SKM-1 (cell line): ENCODE data around the gene ZBTB39.
"Not testable (repeated sequence)": the region's sequence is repeated elsewhere in the genome, so short reads cannot be mapped to it uniquely, and the experiment has no call there.

Experiments
- DNase-seq: peaks from one replicate; lab custom pipeline; 2025; ENCODE audit not compliant: unreplicated experiment; lab: John Stamatoyannopoulos, UW

ZBTB39 gene

DNA sequence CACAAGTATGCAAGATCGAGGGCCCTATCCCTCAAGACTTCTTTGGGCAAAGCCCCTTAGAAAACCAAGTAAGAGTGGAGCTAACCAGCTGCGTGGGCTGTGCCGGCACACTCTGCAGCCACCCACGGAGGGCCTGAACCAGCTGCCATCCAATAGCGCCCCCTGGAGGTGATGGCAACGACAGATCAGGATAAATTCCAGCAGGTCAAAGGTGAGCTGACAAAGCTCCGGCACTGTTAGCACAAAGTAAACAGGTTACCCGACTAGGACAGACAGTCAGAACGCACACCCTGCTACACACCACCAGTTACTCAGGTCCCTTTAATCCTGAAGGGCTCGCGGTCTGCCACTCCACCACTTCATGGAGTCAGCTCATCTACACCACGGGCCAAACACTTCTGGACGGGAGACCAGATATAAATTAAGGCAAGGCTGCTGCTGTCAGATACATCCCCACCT is 4.9 kb downstream of the ZBTB39 start:
- no peak for DNase-seq

DNA sequence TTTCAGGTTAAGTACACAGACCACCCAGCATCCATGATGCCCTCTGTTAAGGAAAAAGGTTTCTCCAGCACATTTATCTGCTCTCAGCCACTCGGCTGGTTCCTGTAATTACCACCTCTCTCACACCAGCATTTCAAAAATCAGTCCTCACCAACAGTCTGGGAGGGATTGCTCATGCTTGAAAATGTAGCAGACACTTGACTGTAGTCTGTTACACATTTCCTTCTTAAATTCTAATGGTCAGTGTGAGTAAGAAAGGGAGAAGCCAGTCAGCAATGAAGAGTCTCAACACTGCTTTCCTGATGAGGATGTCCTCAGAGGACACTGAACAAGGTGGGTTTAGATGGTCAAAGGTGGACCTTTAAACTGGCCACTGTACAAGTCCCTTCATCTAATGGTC is 6.0 kb downstream of the ZBTB39 start:
- no peak for DNase-seq

DNA sequence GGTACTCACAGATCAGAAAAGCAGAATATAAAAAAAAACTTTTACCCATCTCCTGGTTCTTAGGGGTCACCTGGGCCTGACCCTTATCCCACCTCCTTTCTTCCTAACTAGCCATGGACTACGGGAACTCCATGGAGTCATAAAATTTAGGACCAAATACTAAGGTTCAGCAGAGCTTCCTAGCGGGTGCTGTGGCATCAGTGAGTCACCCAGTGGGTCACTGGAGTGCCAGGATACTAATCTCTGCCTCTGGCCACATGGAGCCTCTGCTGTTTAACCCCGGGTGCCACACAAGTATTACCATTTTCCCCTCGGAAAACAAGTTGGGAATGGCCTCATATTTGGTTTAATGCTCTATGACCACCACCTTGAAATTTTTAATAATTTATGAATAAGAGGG is 6.9 kb downstream of the ZBTB39 start:
- no peak for DNase-seq

DNA sequence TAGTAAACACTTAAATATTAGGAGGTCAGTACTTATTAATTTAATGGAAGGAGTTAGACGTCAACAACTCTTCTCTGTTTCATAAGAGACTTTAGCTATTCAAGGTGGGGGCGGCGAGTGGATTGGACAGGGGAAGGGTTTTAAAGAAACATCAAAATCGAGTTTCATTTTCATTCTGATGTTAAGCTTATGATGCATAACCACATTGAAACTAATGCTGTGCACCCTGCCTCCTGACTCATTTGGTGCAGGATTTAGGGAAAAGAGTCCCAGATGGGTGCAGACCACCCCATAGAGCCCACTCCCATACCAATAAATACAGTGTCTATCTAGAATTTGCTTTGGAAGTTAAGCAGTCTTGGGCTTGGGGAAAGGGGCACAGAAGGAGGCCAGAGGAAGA is 7.4 kb downstream of the ZBTB39 start:
- DNase-seq = no peak

DNA sequence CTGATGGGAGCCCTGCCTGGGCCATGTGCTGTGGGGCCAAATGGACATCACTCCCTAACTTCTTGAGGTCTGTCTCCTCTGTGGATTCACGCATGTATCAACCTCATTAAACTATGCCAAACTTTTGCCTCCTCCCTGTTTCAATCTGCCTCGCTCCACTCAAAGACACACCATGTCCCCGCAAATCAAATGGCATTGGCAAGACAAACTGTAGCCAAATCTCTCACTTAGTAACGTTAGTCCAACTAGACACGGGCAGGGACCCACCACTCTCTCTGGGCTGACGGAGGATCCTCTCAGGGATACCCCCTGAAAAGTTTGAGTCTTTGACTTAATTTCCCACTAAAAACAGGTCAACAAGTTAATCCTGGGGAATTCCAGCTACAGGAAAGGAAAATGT is 8.0 kb downstream of the ZBTB39 start:
- DNase-seq = no peak

DNA sequence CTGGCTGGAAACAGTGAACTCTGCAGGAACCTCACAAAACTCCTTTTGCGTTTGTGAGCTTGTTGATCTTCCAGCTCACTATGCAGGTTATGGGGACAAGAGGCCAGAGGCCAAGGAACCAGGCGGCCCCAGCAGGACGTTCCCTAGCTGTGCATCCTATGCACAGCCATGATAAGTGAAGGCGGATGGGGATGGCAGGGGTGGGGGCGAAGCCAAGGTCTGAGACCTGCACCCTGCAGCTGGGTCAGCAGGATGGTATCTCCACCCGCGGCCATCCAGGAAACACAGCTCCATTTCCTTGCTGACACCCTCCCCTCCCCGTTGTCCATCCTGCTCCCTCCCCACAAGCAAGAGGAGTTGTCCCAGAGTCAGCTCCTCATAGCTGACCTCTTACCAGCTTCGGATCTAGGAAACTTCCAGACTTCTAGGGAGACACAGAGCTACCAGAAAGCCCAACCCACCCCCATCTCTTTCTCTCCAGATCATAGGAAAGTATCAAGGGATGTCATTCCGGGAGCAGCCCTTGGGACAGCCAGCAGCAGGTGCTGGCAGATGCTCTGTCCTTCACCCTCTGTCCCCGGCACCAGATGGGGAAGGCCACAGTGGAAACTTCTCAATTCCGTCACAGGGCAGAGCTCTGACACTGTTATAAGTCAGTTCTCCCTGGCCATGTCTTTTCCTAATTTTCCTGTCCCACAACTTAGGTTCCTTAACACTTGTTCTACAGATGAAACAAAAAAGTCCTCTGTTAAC is 9.4 kb downstream of the ZBTB39 start:
- DNase-seq = no peak

DNA sequence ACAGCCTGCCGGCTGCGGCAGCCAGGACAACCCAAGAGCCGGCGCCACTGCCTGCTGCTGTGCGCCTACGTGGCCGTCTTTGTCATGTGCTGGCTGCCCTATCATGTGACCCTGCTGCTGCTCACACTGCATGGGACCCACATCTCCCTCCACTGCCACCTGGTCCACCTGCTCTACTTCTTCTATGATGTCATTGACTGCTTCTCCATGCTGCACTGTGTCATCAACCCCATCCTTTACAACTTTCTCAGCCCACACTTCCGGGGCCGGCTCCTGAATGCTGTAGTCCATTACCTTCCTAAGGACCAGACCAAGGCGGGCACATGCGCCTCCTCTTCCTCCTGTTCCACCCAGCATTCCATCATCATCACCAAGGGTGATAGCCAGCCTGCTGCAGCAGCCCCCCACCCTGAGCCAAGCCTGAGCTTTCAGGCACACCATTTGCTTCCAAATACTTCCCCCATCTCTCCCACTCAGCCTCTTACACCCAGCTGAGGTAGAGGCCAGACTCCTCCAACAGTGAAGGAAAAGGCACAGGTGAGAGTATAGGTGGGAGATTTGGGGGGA is 10.3 kb downstream of the ZBTB39 start:
- DNase-seq = no peak

DNA sequence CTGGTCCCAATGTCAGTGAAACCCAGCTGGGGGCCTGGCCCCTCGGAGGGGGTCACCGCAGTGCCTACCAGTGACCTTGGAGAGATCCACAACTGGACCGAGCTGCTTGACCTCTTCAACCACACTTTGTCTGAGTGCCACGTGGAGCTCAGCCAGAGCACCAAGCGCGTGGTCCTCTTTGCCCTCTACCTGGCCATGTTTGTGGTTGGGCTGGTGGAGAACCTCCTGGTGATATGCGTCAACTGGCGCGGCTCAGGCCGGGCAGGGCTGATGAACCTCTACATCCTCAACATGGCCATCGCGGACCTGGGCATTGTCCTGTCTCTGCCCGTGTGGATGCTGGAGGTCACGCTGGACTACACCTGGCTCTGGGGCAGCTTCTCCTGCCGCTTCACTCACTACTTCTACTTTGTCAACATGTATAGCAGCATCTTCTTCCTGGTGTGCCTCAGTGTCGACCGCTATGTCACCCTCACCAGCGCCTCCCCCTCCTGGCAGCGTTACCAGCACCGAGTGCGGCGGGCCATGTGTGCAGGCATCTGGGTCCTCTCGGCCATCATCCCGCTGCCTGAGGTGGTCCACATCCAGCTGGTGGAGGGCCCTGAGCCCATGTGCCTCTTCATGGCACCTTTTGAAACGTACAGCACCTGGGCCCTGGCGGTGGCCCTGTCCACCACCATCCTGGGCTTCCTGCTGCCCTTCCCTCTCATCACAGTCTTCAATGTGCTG is 11.0 kb downstream of the ZBTB39 start:
- DNase-seq = no peak

DNA sequence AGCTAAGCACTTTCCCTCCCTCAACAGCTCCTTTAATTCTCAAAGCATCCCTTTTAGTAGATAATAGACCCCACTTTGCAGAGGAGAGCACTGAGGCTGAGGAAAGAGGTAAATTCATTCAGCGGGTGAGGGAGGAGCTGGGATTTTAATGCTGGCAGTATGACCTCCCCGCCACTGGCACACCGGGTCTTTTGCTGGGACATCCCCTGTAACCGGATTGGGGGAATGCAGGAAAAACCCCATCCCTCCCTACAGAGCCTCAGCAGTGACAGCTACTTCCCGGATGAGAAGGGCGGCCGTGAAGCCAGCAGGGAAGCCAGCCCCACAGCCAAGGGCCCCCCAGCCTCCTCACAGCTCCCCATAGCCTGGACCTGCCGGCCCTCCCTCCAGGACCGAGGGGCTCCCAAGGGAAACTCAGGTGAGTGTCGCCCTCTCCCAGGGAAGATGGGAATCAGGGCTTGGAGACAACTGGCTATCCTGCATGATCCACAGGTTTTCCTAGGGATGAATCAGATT is 12.1 kb downstream of the ZBTB39 start:
- DNase-seq = no peak

DNA sequence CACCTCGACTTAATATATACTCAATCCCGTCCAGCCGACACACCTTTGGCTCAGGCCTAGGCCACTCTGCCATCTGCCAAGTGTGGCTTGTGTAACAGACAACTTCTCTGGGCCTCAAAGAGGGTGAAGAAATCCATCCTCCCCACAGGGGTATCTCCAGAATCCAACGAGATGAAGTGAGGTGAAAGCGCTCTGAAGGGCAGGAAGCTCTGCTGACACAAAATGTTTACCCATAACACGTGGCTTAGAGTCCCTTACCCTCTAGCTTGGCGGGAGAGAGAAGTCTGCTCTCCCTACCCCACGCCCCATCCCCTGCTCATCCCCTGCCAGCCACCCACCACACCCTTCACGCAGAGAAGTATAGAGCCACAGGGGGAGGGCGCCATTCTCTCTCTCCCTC is 13.0 kb downstream of the ZBTB39 start:
- no peak for DNase-seq

DNA sequence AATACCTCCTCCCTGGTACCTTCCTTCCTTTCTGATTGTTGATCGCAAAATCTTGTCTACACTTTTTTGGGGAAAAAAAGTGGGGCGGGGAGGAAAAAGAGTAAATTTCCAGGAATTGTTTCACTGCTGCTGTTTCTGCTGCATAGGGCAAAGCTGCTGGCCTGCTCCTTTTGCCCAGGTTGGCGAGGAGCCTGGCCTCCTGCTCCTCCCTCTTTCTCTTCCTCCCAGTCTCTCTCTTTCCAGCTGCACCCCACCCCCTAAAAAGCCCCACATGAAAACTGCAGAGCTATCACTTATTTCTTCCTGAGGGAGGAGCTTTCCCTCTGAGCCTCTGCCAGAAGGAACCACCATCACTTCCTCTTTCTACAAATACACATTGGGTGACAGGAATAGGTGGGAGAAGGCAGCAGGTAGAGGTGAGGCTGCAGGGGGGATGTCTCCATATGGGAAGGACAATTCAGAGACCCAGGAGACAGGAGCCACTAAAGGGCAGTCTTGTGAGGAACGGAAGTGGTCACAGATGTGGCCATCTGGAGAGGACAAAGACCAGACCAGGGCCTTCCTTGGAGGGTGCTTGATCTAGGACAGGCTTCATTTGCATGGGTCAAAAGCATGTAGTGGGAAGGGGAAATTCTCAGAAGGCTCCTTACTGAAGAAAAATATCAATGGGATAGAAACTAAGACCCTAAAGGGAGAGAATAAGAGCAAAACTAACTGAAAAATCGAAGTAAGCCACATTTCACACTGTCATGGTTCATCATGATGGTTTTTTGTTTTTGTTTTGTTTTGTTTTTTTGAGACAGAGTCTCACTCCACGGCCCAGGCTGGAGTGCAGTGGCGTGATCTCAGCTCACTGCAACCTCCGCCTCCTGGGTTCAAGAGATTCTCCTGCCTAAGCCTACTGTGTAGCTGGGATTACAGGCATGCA is 14.8 kb downstream of the ZBTB39 start:
- no peak for DNase-seq

DNA sequence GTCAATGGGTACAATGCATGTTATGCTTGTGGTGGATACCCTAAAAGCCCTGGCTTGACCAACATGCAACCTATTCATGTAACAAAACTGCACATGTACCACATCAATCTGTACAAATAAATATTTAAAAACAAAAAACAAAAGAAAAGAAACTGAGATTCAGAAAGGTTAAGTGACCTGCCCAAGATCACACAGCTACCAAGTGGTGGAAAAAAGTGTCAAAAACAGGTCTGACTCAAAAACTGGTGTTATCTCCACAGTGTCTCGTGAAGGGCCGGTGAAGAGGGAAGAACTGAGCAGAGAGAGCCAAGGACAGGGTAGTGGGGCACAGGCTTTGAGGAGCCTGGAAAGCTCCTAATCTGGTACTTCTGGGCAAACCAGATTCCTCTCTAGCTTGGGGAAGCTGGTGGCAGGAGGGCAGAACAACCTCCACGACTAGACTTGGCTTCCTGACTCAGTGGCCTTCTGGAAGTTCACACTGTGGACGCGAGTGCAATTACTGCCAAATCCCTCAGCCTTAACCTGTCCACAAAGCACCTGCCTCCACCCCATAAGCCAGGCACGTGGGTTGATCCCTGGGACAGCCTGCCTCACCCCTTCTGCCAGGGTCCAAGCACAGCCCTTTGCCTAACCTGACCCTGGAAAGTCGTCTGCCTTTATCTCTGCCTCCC is 15.6 kb downstream of the ZBTB39 start:
- no peak for DNase-seq

DNA sequence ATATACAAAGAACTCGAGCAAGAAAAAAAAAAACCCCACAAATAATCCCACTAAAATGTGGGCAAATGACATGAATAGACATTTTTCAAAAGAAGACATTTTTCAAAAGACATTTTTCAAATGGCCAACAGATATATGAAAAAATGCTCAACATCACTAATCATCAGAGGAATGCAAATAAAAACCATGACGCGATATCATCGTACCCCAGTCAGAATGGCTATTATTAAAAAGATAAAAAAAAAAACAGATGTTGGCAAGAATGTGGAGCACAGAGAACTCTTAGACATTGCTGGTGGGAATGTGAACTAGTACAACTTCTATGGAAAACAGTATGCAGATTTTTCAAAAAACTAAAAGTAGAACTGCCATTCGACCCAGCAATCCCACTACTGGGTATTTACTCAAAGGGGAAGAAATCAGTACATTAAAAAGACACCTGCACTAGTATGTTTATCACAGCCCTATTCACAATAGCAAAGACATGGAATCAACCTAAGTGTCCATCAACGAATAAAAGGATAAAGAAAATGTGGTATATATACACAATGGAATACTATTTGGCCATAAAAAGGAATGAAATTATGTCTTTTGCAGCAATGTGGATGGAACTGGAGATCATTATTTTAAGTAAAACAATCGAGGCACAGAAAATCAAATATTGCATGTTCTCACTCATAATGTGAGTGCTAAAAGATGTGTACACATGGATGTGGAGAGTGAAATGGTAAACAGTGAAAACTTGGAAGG is 16.3 kb downstream of the ZBTB39 start:
- DNase-seq = no peak

DNA sequence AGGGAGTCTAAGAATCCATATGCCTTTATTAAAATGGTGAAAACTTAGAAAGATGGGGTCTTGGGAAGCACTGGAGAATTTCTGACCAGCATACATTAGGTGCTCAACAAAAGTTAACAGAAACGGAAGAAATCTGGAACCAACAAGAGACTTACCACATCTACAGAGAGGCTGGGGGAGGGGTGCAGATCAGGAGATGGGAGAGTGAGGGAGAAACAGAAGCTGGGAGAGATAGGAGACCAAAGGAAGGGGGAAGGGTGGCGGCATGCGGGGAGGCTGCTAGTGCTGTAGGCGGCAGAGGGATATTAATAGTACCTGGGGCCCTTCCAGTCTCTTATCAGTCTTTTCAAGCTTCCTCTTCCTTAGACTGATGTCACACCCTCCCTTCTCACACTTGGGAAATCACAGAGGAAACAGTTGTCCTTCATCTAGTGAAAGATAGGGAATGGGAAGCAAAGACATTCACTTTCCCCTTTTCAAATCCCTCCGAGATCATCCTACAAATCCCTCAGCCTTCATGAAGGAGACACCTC is 18.1 kb downstream of the ZBTB39 start:
- DNase-seq = peak; percentile 33

DNA sequence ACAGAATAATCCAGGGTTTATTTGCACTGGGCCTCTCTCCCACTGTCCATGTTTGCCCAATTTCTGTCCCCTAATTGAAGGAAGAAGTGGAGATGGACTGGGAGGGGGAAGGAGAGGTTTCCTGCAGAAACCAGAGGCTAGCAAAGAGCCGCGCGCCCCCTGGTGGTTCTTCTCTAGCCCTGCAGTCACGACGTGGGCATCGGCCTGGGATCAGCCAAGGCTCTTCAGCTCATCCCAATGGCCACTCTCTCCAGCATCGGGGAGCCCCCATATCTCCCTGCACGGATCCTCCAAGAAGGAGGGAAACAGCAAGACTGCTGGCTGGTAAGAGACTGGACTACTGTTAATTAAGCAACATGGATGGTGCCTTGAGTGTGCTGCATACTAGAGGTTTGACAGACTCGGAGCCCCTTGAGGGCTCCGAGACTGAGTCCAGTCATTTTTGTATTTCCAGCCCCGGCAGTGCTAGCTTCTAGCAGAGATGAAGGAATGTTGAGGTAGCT is 18.7 kb downstream of the ZBTB39 start:
- DNase-seq = peak; percentile 18

DNA sequence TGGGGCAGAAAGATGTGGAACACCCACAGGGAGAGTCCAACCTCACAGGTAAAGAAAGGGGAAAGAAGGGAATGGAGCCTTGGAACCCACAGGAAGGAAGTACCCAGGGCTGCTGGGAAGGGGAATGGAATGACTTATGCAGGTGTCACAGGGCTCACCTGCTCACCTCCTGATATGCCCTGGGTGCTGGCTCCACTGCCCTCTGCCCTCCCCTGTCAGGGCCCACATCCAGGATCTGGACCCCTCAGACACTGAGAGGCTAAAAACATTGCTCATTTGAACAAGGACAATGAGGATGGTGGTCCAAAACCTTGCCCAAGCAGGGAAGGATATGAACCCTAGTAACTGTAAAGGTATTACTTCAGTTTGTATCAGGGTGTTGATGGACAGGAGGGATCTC is 19.3 kb downstream of the ZBTB39 start:
- DNase-seq = no peak

DNA sequence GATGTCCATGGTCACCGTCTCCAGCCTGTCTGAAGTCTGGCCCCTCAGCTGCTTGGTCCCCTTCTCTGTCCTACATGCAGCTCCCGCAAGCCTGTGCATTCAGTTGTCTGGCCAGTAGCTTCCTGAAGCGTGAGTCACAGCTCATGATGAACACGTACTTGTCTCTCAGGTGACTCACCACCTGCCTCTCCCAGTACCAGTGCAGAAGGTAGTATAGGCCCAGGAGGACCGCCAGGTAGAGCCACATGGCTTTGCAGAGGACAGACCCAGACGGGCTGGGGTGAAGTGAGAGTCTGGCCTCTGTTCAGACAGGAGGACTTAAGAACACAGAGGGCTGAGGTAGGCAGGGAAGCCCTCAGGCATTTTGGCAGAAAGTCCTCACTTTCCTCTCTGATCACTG is 20.6 kb downstream of the ZBTB39 start:
- DNase-seq = not testable (repeated sequence)

DNA sequence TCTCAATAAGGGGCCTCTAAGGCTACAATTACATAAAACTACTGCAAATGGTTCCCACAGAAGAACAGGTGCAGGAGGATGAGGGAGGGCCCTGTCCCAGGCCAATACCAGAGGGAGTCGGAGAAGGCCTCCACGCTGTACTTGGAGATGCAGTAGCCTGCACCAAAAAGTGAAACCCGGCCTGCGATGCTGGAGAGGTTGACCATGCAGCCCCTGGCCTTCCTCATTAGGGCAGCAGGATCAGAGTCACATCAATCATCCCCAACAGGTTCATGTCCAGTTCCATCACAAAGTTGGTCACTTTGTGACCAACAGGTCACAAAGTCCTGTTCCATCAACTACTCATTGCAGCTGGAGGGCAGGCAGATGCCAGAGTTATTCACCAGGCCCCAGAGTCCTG is 23.0 kb downstream of the ZBTB39 start:
- no peak for DNase-seq

DNA sequence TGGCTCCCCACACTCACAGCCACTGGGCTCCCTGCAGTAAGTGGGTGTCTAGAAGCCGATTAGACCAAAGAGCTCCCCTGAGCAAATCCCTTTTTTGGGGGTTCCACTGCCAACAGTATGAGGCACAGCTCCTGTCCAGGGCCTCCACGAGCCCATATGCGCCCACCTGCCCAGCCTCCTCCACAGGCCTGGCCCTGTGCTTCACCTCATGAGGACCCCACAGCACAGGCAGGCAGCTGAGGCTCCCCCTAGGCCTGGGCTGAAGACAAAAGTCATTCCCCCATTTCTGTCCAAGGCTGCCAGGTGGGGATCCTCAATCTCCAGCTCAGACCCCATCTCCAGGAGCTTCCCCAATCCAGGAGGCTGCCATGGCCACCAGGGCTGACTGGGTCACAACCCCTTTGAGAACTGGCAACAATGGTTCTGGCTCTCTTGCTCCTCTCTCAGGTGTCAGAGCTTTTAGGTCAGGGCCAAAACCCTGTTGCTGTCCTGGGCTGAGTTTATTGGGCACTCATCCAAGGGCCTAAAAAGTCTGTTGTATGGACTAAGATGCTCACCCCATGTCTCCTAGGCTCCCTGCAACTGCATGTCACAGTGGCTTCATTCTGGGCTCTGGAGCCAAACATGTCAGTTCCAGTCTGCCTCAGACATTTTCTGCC is 23.6 kb downstream of the ZBTB39 start:
- DNase-seq = not testable (repeated sequence)
